HCT116 (cell line): ENCODE data around the gene DNAJB5. TPM values are rescaled to one million over a fixed set of nuclear protein-coding genes. Genes with fewer than 3 reads are reported as not detected.

Experiments used
- FOSL1 ChIP-seq: IDR thresholded peaks from 2 replicates; pipeline ENCODE4 v1.6.1; 2012; ENCODE audit warnings: low read depth
- JUND ChIP-seq: IDR thresholded peaks from 2 replicates; pipeline ENCODE4 v1.6.1; 2012
- POLR2AphosphoS5 ChIP-seq: IDR thresholded peaks from 2 replicates; pipeline ENCODE4 v1.6.1; 2011; ENCODE audit warnings: mild to moderate bottlenecking, low read depth, low read length, moderate library complexity
- REST ChIP-seq: IDR thresholded peaks from 2 replicates; pipeline ENCODE4 v1.6.1; 2012; ENCODE audit warnings: low read depth
- SIN3A ChIP-seq: IDR thresholded peaks from 2 replicates; pipeline ENCODE4 v1.6.1; 2012; ENCODE audit warnings: low read depth
- SP1 ChIP-seq: IDR thresholded peaks from 2 replicates; pipeline ENCODE4 v1.6.1; 2012; ENCODE audit warnings: low read depth
- TCF7L2 ChIP-seq: IDR thresholded peaks from 2 replicates; pipeline ENCODE4 v1.7.0; 2011; ENCODE audit warnings: borderline replicate concordance, inconsistent platforms; ENCODE audit not compliant: insufficient read depth, insufficient read length; ENCODE audit errors: extremely low read depth
- ZFX ChIP-seq: fragments of 450-650 bp; IDR thresholded peaks from 2 replicates; pipeline ENCODE4 v1.6.1; 2017
- ZNF274 ChIP-seq: fragments of 200-500 bp; sonication (Bioruptor generic); IDR thresholded peaks from 2 replicates; pipeline ENCODE4 v1.6.1; 2014; ENCODE audit warnings: mild to moderate bottlenecking, low read depth, low read length, inconsistent platforms
- total RNA-seq: library from RNA; stranded (reverse); gene quantifications from one replicate; pipeline ENCODE4 v1.2.1, GENCODE V29; 2021; ENCODE audit not compliant: unreplicated experiment
- TF ChIP-seq, protein P1 (sequence below): IDR thresholded peaks from 2 replicates; pipeline ENCODE4 v1.6.1; 2012

The DNAJB5 gene
- total RNA-seq, 1 experiment from 2014 or later: 3.6 TPM

GRCh38 chr9:34988218-34989002, 1.1 kb upstream of the DNAJB5 start (continued):
- TF ChIP-seq REST (no peak), TCF7L2 (no peak), JUND (no peak), ZNF274 (no peak), POLR2AphosphoS5 (no peak), FOSL1 (no peak), SIN3A (no peak), SP1 (no peak), ZFX (no peak)
- TF ChIP-seq, protein P1, sequence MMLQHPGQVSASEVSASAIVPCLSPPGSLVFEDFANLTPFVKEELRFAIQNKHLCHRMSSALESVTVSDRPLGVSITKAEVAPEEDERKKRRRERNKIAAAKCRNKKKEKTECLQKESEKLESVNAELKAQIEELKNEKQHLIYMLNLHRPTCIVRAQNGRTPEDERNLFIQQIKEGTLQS: no peak
